Esophagus muscularis mucosa (tissue), 3 donors: ENCODE results near the gene LTBP3.

Source experiments
- POLR2A ChIP-seq: fragments of 450-650 bp; IDR thresholded peaks from one replicate; pipeline ENCODE4 v1.6.1; 2017; ENCODE audit warnings: antibody characterized with exemption, moderate library complexity, mild to moderate bottlenecking, low read depth
- TF ChIP-seq, protein P1 (sequence below), 3 experiments: fragments of 200-600 bp in 2 of 3; fragments of 450-650 bp in 1 of 3; sonication (generic) in 2 of 3; IDR thresholded peaks; one replicate each; pipeline ENCODE4 v1.5.1; 2017 to 2019; ENCODE audit warnings: antibody characterized with exemption in 3 of 3, mild to moderate bottlenecking in 2 of 3, moderate library complexity in 1 of 3

- TF ChIP-seq, protein P1, sequence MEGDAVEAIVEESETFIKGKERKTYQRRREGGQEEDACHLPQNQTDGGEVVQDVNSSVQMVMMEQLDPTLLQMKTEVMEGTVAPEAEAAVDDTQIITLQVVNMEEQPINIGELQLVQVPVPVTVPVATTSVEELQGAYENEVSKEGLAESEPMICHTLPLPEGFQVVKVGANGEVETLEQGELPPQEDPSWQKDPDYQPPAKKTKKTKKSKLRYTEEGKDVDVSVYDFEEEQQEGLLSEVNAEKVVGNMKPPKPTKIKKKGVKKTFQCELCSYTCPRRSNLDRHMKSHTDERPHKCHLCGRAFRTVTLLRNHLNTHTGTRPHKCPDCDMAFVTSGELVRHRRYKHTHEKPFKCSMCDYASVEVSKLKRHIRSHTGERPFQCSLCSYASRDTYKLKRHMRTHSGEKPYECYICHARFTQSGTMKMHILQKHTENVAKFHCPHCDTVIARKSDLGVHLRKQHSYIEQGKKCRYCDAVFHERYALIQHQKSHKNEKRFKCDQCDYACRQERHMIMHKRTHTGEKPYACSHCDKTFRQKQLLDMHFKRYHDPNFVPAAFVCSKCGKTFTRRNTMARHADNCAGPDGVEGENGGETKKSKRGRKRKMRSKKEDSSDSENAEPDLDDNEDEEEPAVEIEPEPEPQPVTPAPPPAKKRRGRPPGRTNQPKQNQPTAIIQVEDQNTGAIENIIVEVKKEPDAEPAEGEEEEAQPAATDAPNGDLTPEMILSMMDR (IDR thresholded peaks at IDR 0.05), result no peak
- TF ChIP-seq POLR2A, result no peak
These were observed 4.6 kb upstream of the LTBP3 start for GRCh38 chr11:65562788-65563187.
